Liver (tissue), 9 donors: ENCODE results near the gene PALD1. TPM values are rescaled to one million over a fixed set of nuclear protein-coding genes. Genes with fewer than 3 reads are reported as not detected.

Experiments used
- DNase-seq: peaks from one replicate; pipeline ENCODE4 v3.0.0-alpha.2; 2017; ENCODE audit warnings: low spot score
- H3K27ac ChIP-seq, 2 donors: one replicate each; pipeline ENCODE4 v1.7.0; 2013; ENCODE audit warnings: inconsistent platforms in 2 of 2, low read length in 2 of 2, control low read depth in 1 of 2, low read depth in 1 of 2, mild to moderate bottlenecking in 1 of 2
- H3K27me3 ChIP-seq, 4 donors: one replicate each; pipeline versions ENCODE4 v1.6.1 to v1.7.0; 2013; ENCODE audit warnings: low read length in 3 of 4, inconsistent platforms in 1 of 4, mild to moderate bottlenecking in 1 of 4, moderate library complexity in 1 of 4; ENCODE audit not compliant: control insufficient read depth in 4 of 4, insufficient read depth in 4 of 4
- H3K36me3 ChIP-seq, 4 donors: one replicate each; pipeline versions ENCODE4 v1.6.1 to v1.7.0; 2013; ENCODE audit warnings: low read length in 3 of 4, mild to moderate bottlenecking in 3 of 4, low read depth in 1 of 4, moderate library complexity in 1 of 4; ENCODE audit not compliant: control insufficient read depth in 4 of 4, insufficient read depth in 3 of 4
- H3K4me1 ChIP-seq, 4 donors: one replicate each; pipeline versions ENCODE4 v1.6.1 to v1.7.0; 2013; ENCODE audit warnings: low read length in 3 of 4, mild to moderate bottlenecking in 3 of 4, moderate library complexity in 1 of 4; ENCODE audit not compliant: control insufficient read depth in 4 of 4, insufficient read depth in 4 of 4
- H3K4me3 ChIP-seq, 3 donors: one replicate each; pipeline versions ENCODE4 v1.6.1 to v1.7.0; 2013; ENCODE audit warnings: low read length in 3 of 3, control low read depth in 1 of 3, low read depth in 1 of 3, mild to moderate bottlenecking in 1 of 3
- H3K9ac ChIP-seq, 2 donors: one replicate each; pipeline ENCODE4 v1.7.0; 2013; ENCODE audit warnings: low read length in 2 of 2, mild to moderate bottlenecking in 2 of 2, moderate library complexity in 2 of 2, control low read depth in 1 of 2, low read depth in 1 of 2
- H3K9me3 ChIP-seq, 4 donors: one replicate each; pipeline versions ENCODE4 v1.6.1 to v1.7.0; 2013; ENCODE audit warnings: low read length in 3 of 4; ENCODE audit not compliant: control insufficient read depth in 4 of 4
- FOXA1 ChIP-seq: IDR thresholded peaks from 2 replicates; pipeline ENCODE4 v1.6.1; 2016; ENCODE audit warnings: antibody characterized with exemption
- GABPA ChIP-seq, 2 donors: IDR thresholded peaks in 1 of 2; conservative IDR thresholded peaks in 1 of 2; 2 replicates each; pipeline ENCODE4 v1.6.1; 2016; ENCODE audit warnings: antibody characterized with exemption in 2 of 2, mild to moderate bottlenecking in 1 of 2, moderate library complexity in 1 of 2
- HNF4A ChIP-seq, 2 donors: conservative IDR thresholded peaks; 2 replicates each; pipeline ENCODE4 v1.6.1; 2016; ENCODE audit warnings: antibody characterized with exemption in 2 of 2, mild to moderate bottlenecking in 2 of 2
- HNF4G ChIP-seq: IDR thresholded peaks from 2 replicates; pipeline ENCODE4 v1.6.1; 2016; ENCODE audit warnings: antibody characterized with exemption
- JUND ChIP-seq, 2 donors: IDR thresholded peaks; 2 replicates each; pipeline ENCODE4 v1.6.1; 2016; ENCODE audit warnings: antibody characterized with exemption in 2 of 2
- RAD21 ChIP-seq, 2 donors: IDR thresholded peaks; 2 replicates each; pipeline ENCODE4 v1.6.1; 2016; ENCODE audit warnings: antibody characterized with exemption in 2 of 2, mild to moderate bottlenecking in 2 of 2
- REST ChIP-seq: IDR thresholded peaks from 2 replicates; pipeline ENCODE4 v1.6.1; 2016; ENCODE audit warnings: antibody characterized with exemption, mild to moderate bottlenecking
- RXRA ChIP-seq, 2 donors: IDR thresholded peaks; 2 replicates each; pipeline ENCODE4 v1.6.1; 2017 to 2018; ENCODE audit warnings: antibody characterized with exemption in 2 of 2, mild to moderate bottlenecking in 1 of 2
- SP1 ChIP-seq: IDR thresholded peaks from 2 replicates; pipeline ENCODE4 v1.6.1; 2018; ENCODE audit warnings: antibody characterized with exemption, mild to moderate bottlenecking
- YY1 ChIP-seq: IDR thresholded peaks from 2 replicates; pipeline ENCODE4 v1.6.1; 2016; ENCODE audit warnings: antibody characterized with exemption, mild to moderate bottlenecking
- ZBTB33 ChIP-seq: IDR thresholded peaks from 2 replicates; pipeline ENCODE4 v1.6.1; 2016; ENCODE audit warnings: antibody characterized with exemption
- WGBS: extraction: QIAGEN DNeasy Blood & Tissue Kit; methylation state at CpG from one replicate; pipeline ENCODE4 v1.1.7; 2013; 5-methylcytosine and 5-hydroxymethylcytosine counted together
- polyA plus RNA-seq, 2 donors: library from polyadenylated mRNA; stranded (reverse) in 1 of 2; unstranded in 1 of 2; fragments of 200-250 nt in 1 of 2; fragments of >200 nt in 1 of 2; fragmentation: Nextera tagmentation in 1 of 2; extraction: Ambion mirVana in 1 of 2; gene quantifications; one replicate each; pipeline versions ENCODE4 v1.2.1 to v1.2.3, GENCODE V29; 2013 to 2015
- total RNA-seq, 2 donors: library from RNA; depleted of rRNA; stranded (reverse); fragments of >200 nt; gene quantifications; one replicate each; pipeline ENCODE4 v1.2.3, GENCODE V29; 2014
- donor health status: healthy.
- donor health status: healthy.
- donor health status: healthy.
- donor health status: healthy.
- donor health status: healthy.

The PALD1 gene
- total and polyA plus RNA-seq, 4 donors = 0.72 to 4.2 (median 1.4) TPM

- Histone ChIP-seq H3K4me3 (no peak overlapping the region), H3K4me1 (peaks cover 3 to 14% (median 9%) of the 10 kb centered on the region in 4 donors), H3K9ac (no peak overlapping the region), H3K9me3 (no peaks in the 10 kb centered on the region), H3K27me3 (peaks cover 3 to 7% (median 5%) of the 10 kb centered on the region in 4 donors), H3K36me3 (no peaks in the 10 kb centered on the region), H3K27ac (no peak overlapping the region)
- TF ChIP-seq REST (no peak), YY1 (no peak), HNF4G (no peak), RAD21 (IDR thresholded peaks at IDR 0.05) (no peak), GABPA (IDR thresholded peaks at IDR 0.05 in 1 of 2, conservative IDR thresholded peaks at IDR 0.05 in 1 of 2) (no peak), FOXA1 (no peak)
- 51% methylated on average over 5 of the region's 5 CpGs for WGBS
- DNase-seq = no peak
These were observed 40.8 kb upstream of the PALD1 start for GRCh38 chr10:70437721-70438120.

- Histone ChIP-seq H3K9ac (no peak overlapping the region), H3K27me3 (peaks cover 3 to 7% (median 5%) of the 10 kb centered on the region in 4 donors), H3K27ac (no peak overlapping the region), H3K4me1 (peaks cover 3 to 14% (median 9%) of the 10 kb centered on the region in 4 donors), H3K9me3 (no peaks in the 10 kb centered on the region), H3K36me3 (no peaks in the 10 kb centered on the region), H3K4me3 (peak overlapping the region in 1 of 3 donors; percentile 15)
- WGBS = 6% methylated on average over 69 of the region's 69 CpGs
- DNase-seq = no peak
- TF ChIP-seq SP1 (no peak), JUND (IDR thresholded peaks at IDR 0.05) (no peak), HNF4A (conservative IDR thresholded peaks at IDR 0.05) (no peak), REST (no peak), GABPA (IDR thresholded peaks at IDR 0.05 in 1 of 2, conservative IDR thresholded peaks at IDR 0.05 in 1 of 2) (no peak), ZBTB33 (no peak), FOXA1 (no peak), RXRA (IDR thresholded peaks at IDR 0.05) (no peak)
These were observed 38.0 kb upstream of the PALD1 start for GRCh38 chr10:70440296-70441160.
